ENCODE data around the gene VTA1.

- TF ChIP-seq CTCF (conservative IDR thresholded peaks at IDR 0.05; ENCODE audit: low read length) (no peak), EZH2phosphoT487 (IDR thresholded peaks at IDR 0.05; ENCODE audit: borderline replicate concordance) (no peak)
Measured at GRCh38 chr6:142153196-142153595, 6.1 kb downstream of the VTA1 start.
